B cell (primary cell): ENCODE data around the gene FRMD3.

Experiments used
- EZH2 ChIP-seq: IDR thresholded peaks from 2 replicates; pipeline ENCODE4 v1.6.1; 2012; ENCODE audit warnings: borderline replicate concordance, low read depth, mild to moderate bottlenecking, moderate library complexity, low read length; ENCODE audit not compliant: insufficient read depth, poor library complexity, severe bottlenecking
- TF ChIP-seq, protein P1 (sequence below): fragments of 200-600 bp; IDR thresholded peaks from one replicate; pipeline ENCODE4 v1.8.0; 2022; ENCODE audit warnings: antibody characterized with exemption, mild to moderate bottlenecking

DNA sequence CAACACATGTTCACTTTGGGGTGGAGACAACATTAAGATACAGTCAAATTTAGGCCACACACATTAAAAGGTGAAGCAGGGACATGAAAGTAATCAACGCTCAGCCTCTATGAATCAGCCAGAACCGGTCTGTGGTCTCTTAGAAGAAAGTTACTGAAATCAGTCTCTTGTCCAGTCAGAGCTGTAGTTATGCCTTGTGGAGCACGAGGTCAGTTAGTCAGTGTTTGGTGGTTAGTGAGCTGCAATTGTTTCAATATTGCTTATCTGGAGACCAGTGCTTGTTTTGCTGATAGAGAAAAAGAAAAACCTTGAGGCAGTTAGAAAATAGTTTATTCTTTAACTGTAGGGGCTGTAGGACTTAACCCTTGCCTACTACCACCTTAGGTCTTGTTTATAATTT is 317.5 kb downstream of the FRMD3 start:
- TF ChIP-seq, protein P1, sequence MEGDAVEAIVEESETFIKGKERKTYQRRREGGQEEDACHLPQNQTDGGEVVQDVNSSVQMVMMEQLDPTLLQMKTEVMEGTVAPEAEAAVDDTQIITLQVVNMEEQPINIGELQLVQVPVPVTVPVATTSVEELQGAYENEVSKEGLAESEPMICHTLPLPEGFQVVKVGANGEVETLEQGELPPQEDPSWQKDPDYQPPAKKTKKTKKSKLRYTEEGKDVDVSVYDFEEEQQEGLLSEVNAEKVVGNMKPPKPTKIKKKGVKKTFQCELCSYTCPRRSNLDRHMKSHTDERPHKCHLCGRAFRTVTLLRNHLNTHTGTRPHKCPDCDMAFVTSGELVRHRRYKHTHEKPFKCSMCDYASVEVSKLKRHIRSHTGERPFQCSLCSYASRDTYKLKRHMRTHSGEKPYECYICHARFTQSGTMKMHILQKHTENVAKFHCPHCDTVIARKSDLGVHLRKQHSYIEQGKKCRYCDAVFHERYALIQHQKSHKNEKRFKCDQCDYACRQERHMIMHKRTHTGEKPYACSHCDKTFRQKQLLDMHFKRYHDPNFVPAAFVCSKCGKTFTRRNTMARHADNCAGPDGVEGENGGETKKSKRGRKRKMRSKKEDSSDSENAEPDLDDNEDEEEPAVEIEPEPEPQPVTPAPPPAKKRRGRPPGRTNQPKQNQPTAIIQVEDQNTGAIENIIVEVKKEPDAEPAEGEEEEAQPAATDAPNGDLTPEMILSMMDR: no peak
- TF ChIP-seq EZH2: no peak
